B cell (primary cell): ENCODE data around the gene INPP4A.

Experiments
- CTCF ChIP-seq: fragments of 200-600 bp; IDR thresholded peaks from one replicate; pipeline ENCODE4 v1.8.0; 2022; ENCODE audit warnings: antibody characterized with exemption, mild to moderate bottlenecking
- EZH2 ChIP-seq: IDR thresholded peaks from 2 replicates; pipeline ENCODE4 v1.6.1; 2012; ENCODE audit warnings: borderline replicate concordance, low read depth, mild to moderate bottlenecking, moderate library complexity, low read length; ENCODE audit not compliant: insufficient read depth, poor library complexity, severe bottlenecking

GRCh38 chr2:98455494-98455976 lies 10.9 kb downstream of the INPP4A start:
- no peak for TF ChIP-seq CTCF
- no peak for TF ChIP-seq EZH2
